ENCODE data around the gene KCNG4. TPM values are rescaled to one million over a fixed set of nuclear protein-coding genes. Genes with fewer than 3 reads are reported as not detected.

Gene KCNG4
- total RNA-seq, 1 experiment from 2014 or later = not detected

GRCh38 chr16:84193480-84193879 is 46.3 kb downstream of the KCNG4 start:
- no peaks in the 10 kb centered on the region for H4K20me1 ChIP-seq (ENCODE audit: control insufficient read depth, insufficient read depth, insufficient read length)
- no peak overlapping the region for H3K4ac ChIP-seq (ENCODE audit: low read depth, low read length)
- H3K9ac ChIP-seq (ENCODE audit: extremely low read depth, insufficient read length, low read length) = no peak overlapping the region
- no peak overlapping the region for H4K91ac ChIP-seq (ENCODE audit: insufficient read length, low read depth, low read length)
- H2BK5ac ChIP-seq (ENCODE audit: insufficient read length, low read length) = no peak overlapping the region
- Mint-ChIP-seq H3K27me3 (ENCODE audit: low read depth) (peaks cover 4% of the 10 kb centered on the region; the same call in 1 of the 2 replicates), H3K36me3 (ENCODE audit: insufficient read depth in 1 of 3, low read depth in 3 of 3) (no peaks in the 10 kb centered on the region), H3K4me1 (peaks cover 3 to 18% of the 10 kb centered on the region in 2 experiments; a peak in 3 of 4 replicates), H3K4me3 (no peak overlapping the region), H3K27ac (no peak overlapping the region; a peak in 1 of 7 replicates), H3K9me3 (no peaks in the 10 kb centered on the region)
- H3K9me3 ChIP-seq (ENCODE audit: control insufficient read depth, low read depth, low read length) = no peaks in the 10 kb centered on the region
- no peak overlapping the region for H2AK5ac ChIP-seq (ENCODE audit: insufficient read length, low read length)
- no peak overlapping the region for H4K8ac ChIP-seq (replicated peaks; ENCODE audit: insufficient read length, low read depth, low read length)
- H2BK120ac ChIP-seq (ENCODE audit: low read depth, low read length, poor library complexity, severe bottlenecking) = no peak overlapping the region
- H3K4me1 ChIP-seq (ENCODE audit: insufficient read depth, low read length) = no peaks in the 10 kb centered on the region
- no peak overlapping the region for H3T11ph ChIP-seq (ENCODE audit: low read length)
- H3K56ac ChIP-seq (ENCODE audit: insufficient read length, low read depth, low read length) = no peak overlapping the region
- H2BK12ac ChIP-seq (ENCODE audit: insufficient read length, low read depth, low read length) = no peak overlapping the region
- H3K23me2 ChIP-seq (ENCODE audit: insufficient read length, low read depth, low read length, poor library complexity, severe bottlenecking) = no peaks in the 10 kb centered on the region
- H3K4me2 ChIP-seq (ENCODE audit: insufficient read depth, insufficient read length, low read length) = no peak overlapping the region
- no peak overlapping the region for H4K5ac ChIP-seq (ENCODE audit: insufficient read length, low read depth, low read length)
- H3K14ac ChIP-seq (ENCODE audit: insufficient read depth, low read length) = no peak overlapping the region
- no peaks in the 10 kb centered on the region for H3K79me2 ChIP-seq (ENCODE audit: insufficient read depth, low read length)
- no CpG with 5 or more reads among the region's 7 CpGs for WGBS (ENCODE audit: extremely low coverage, insufficient read length, low lambda C conversion rate)
- H2BK15ac ChIP-seq (ENCODE audit: low read depth, low read length) = no peak overlapping the region
- no peak overlapping the region for H2AFZ ChIP-seq (ENCODE audit: low read length)
- H2BK20ac ChIP-seq (ENCODE audit: low read depth, low read length, poor library complexity, severe bottlenecking) = no peak overlapping the region
- H3K27me3 ChIP-seq (ENCODE audit: insufficient read depth, low read length) = no peaks in the 10 kb centered on the region
- H3K79me1 ChIP-seq (ENCODE audit: insufficient read depth, low read depth, low read length, poor library complexity, severe bottlenecking) = no peaks in the 10 kb centered on the region
- H3K23ac ChIP-seq (ENCODE audit: insufficient read length, low read depth, low read length) = no peak overlapping the region
- H3K27ac ChIP-seq (ENCODE audit: insufficient read length, low read depth, low read length) = no peak overlapping the region
- no peak for TF ChIP-seq CTCF (conservative IDR thresholded peaks at IDR 0.05)
- no peak for DNase-seq
- H3K18ac ChIP-seq (ENCODE audit: insufficient read length, low read depth, low read length) = no peak overlapping the region
